D721Med (cell line): ENCODE measurements around the gene PDHX.

Experiments
- DNase-seq: peaks from one replicate; pipeline ENCODE4 v3.0.0; 2011; ENCODE audit warnings: low spot score; ENCODE audit not compliant: insufficient read length
- FAIRE-seq: peaks from 2 replicates; lab custom pipeline; 2011; peaks lifted over from hg19 to GRCh38; lab: Jason Lieb, UNC
- CTCF ChIP-seq: IDR thresholded peaks from 2 replicates; pipeline ENCODE4 v1.5.1; 2012; ENCODE audit warnings: mild to moderate bottlenecking, control low read depth; ENCODE audit not compliant: insufficient read depth; ENCODE audit errors: missing control alignments

Gene PDHX

GRCh38 chr11:34897171-34897870 is 19.1 kb upstream of the PDHX start:
- no peak for TF ChIP-seq CTCF
- FAIRE-seq: no peak

GRCh38 chr11:34898474-34898873 is 17.9 kb upstream of the PDHX start:
- no peak for TF ChIP-seq CTCF
- DNase-seq (no peak), FAIRE-seq (no peak)

More at GRCh38 chr11:34897171-34897870, 19.1 kb upstream of the PDHX start:
- DNase-seq: no peak

GRCh38 chr11:34899633-34900016 is 16.8 kb upstream of the PDHX start:
- no peak for DNase-seq
- no peak for TF ChIP-seq CTCF
- no peak for FAIRE-seq

- no peak for DNase-seq
- no peak for TF ChIP-seq CTCF
Observed at GRCh38 chr11:34904421-34904955, 11.9 kb upstream of the PDHX start.

GRCh38 chr11:34905666-34906065 is 10.8 kb upstream of the PDHX start:
- DNase-seq (no peak), FAIRE-seq (no peak)
- TF ChIP-seq CTCF: no peak

More at GRCh38 chr11:34904421-34904955, 11.9 kb upstream of the PDHX start:
- no peak for FAIRE-seq

GRCh38 chr11:34907934-34908593 is 8.4 kb upstream of the PDHX start:
- TF ChIP-seq CTCF: no peak
- DNase-seq (no peak), FAIRE-seq (no peak)

- no peak for FAIRE-seq
- no peak for DNase-seq
- no peak for TF ChIP-seq CTCF
Observed at GRCh38 chr11:34909415-34909814, 7.0 kb upstream of the PDHX start.
